Measurements from ENCODE around the gene KAT6B.

DNA sequence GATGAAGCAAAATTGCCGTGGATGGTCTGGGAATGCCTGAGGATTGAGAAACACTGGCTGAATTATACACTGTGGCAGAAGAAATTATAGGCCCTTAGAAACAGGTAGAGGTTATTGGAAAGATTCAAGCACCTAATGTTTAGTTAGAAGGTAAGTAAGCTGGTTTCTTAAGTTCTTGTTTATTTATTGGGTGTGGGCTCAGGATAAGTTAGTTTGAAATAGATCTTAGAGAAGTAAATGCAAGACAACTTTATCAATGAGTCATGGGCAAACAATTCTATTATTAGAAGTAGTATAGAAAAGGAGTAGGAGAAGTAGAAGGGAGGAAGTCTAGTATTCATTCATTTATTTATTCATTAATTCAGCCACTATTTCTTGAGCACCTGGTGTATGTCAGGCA, 96.5 kb downstream of the KAT6B start:
- TF ChIP-seq EZH2 (IDR thresholded peaks at IDR 0.05; ENCODE audit: borderline replicate concordance, low read depth, low read length, poor library complexity, severe bottlenecking), result no peak
- TF ChIP-seq, protein P1, sequence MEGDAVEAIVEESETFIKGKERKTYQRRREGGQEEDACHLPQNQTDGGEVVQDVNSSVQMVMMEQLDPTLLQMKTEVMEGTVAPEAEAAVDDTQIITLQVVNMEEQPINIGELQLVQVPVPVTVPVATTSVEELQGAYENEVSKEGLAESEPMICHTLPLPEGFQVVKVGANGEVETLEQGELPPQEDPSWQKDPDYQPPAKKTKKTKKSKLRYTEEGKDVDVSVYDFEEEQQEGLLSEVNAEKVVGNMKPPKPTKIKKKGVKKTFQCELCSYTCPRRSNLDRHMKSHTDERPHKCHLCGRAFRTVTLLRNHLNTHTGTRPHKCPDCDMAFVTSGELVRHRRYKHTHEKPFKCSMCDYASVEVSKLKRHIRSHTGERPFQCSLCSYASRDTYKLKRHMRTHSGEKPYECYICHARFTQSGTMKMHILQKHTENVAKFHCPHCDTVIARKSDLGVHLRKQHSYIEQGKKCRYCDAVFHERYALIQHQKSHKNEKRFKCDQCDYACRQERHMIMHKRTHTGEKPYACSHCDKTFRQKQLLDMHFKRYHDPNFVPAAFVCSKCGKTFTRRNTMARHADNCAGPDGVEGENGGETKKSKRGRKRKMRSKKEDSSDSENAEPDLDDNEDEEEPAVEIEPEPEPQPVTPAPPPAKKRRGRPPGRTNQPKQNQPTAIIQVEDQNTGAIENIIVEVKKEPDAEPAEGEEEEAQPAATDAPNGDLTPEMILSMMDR (conservative IDR thresholded peaks at IDR 0.05; ENCODE audit: low read depth, low read length), result no peak

All from A673 (cell line).